Lower lobe of right lung (tissue), 2 donors: ENCODE data around the gene LAPTM5. TPM values are rescaled to one million over a fixed set of nuclear protein-coding genes. Genes with fewer than 3 reads are reported as not detected.

ENCODE experiments used
- ATAC-seq, 2 donors: fragments of 200-7000 bp; cut with Tn5 transposase; one replicate each; pipeline ENCODE4 v1.9.1; 2020 to 2022; ENCODE audit warnings: mild to moderate bottlenecking in 2 of 2, moderate library complexity in 2 of 2
- DNase-seq: peaks from one replicate; pipeline ENCODE4 v3.0.0-alpha.2; 2020
- H3K27ac ChIP-seq: fragments of 200-600 bp; one replicate; pipeline ENCODE4 v1.8.0; 2022
- H3K27me3 ChIP-seq: fragments of 200-600 bp; one replicate; pipeline ENCODE4 v1.8.0; 2022; ENCODE audit warnings: low read depth
- H3K36me3 ChIP-seq: fragments of 200-600 bp; one replicate; pipeline ENCODE4 v1.8.0; 2022; ENCODE audit warnings: mild to moderate bottlenecking
- H3K4me1 ChIP-seq: fragments of 200-600 bp; one replicate; pipeline ENCODE4 v1.8.0; 2022
- H3K4me3 ChIP-seq: fragments of 200-600 bp; one replicate; pipeline ENCODE4 v1.8.0; 2022; ENCODE audit warnings: mild to moderate bottlenecking
- H3K9me3 ChIP-seq: fragments of 200-600 bp; one replicate; pipeline ENCODE4 v1.8.0; 2022
- CTCF ChIP-seq: fragments of 200-600 bp; IDR thresholded peaks from one replicate; pipeline ENCODE4 v1.8.0; 2022; ENCODE audit warnings: antibody characterized with exemption, mild to moderate bottlenecking
- intact Hi-C: fragments of 100-400 bp; cut with DNase I; formaldehyde crosslinking; loops from one replicate; pipeline ENCODE4 v1.11.0; 2022
- total RNA-seq: library from RNA; stranded (reverse); fragmentation: NEBNext Ultra II Directional; extraction: Animal tissue kit (Norgen Biotek cat#: 25700); gene quantifications from one replicate; pipeline ENCODE4 v1.2.1, GENCODE V29; 2021
- donor health status: DM: no; HTN: yes; CAD: no; lungs with severe emphysema.

LAPTM5 gene
- total RNA-seq, 1 donor from 2014 or later = 544 TPM

- Histone ChIP-seq H3K36me3 (no peaks in the 10 kb centered on the region), H3K27me3 (no peaks in the 10 kb centered on the region), H3K9me3 (no peaks in the 10 kb centered on the region), H3K27ac (no peak overlapping the region), H3K4me3 (no peak overlapping the region), H3K4me1 (peaks cover 7% of the 10 kb centered on the region)
- intact Hi-C loops = no loop called here
- no peak for TF ChIP-seq CTCF
- DNase-seq (no peak), ATAC-seq (no peak)
Measured at GRCh38 chr1:30764939-30765555, 7.5 kb upstream of the LAPTM5 start.

- no peak for ATAC-seq
- no peak for TF ChIP-seq CTCF
- Histone ChIP-seq H3K36me3 (no peaks in the 10 kb centered on the region), H3K27ac (no peak overlapping the region), H3K4me3 (no peak overlapping the region), H3K4me1 (peaks cover 8% of the 10 kb centered on the region), H3K9me3 (no peaks in the 10 kb centered on the region), H3K27me3 (no peaks in the 10 kb centered on the region)
- intact Hi-C loops = no loop called here
- no peak for DNase-seq
Measured at GRCh38 chr1:30764396-30764795, 6.8 kb upstream of the LAPTM5 start.

GRCh38 chr1:30763651-30764248 lies 6.2 kb upstream of the LAPTM5 start:
- ATAC-seq (no peak), DNase-seq (no peak)
- Histone ChIP-seq H3K4me3 (no peak overlapping the region), H3K9me3 (no peaks in the 10 kb centered on the region), H3K4me1 (peaks cover 8% of the 10 kb centered on the region), H3K27me3 (no peaks in the 10 kb centered on the region), H3K36me3 (no peaks in the 10 kb centered on the region), H3K27ac (no peak overlapping the region)
- no peak for TF ChIP-seq CTCF
- intact Hi-C loops = no loop called here

GRCh38 chr1:30762930-30763650 lies 5.5 kb upstream of the LAPTM5 start:
- Histone ChIP-seq H3K9me3 (no peaks in the 10 kb centered on the region), H3K27me3 (no peaks in the 10 kb centered on the region), H3K36me3 (no peaks in the 10 kb centered on the region), H3K27ac (no peak overlapping the region), H3K4me1 (peaks cover 13% of the 10 kb centered on the region), H3K4me3 (no peak overlapping the region)
- DNase-seq (no peak), ATAC-seq (no peak)
- no peak for TF ChIP-seq CTCF
- intact Hi-C loops = no loop called here

- intact Hi-C loops = no loop called here
- Histone ChIP-seq H3K36me3 (no peaks in the 10 kb centered on the region), H3K9me3 (no peaks in the 10 kb centered on the region), H3K27ac (no peak overlapping the region), H3K4me3 (no peak overlapping the region), H3K27me3 (no peaks in the 10 kb centered on the region), H3K4me1 (peaks cover 19% of the 10 kb centered on the region)
- ATAC-seq (no peak), DNase-seq (no peak)
- no peak for TF ChIP-seq CTCF
Measured at GRCh38 chr1:30762152-30762929, 4.8 kb upstream of the LAPTM5 start.
